Spleen (tissue), 11 donors: ENCODE results near the gene CNKSR3. TPM values are rescaled to one million over a fixed set of nuclear protein-coding genes. Genes with fewer than 3 reads are reported as not detected.
"Not testable (repeated sequence)": the region's sequence is repeated elsewhere in the genome, so short reads cannot be mapped to it uniquely, and the experiment has no call there.

Experiments used
- DNase-seq: peaks from one replicate; pipeline ENCODE4 v3.0.0-alpha.2; 2020
- H3K27ac ChIP-seq, 8 donors: fragments of 200-600 bp; sonication (generic) in 7 of 8; 1 replicate in 4 of 8; 2 replicates in 4 of 8; pipeline versions ENCODE4 v1.5.0 to v1.8.0; 2016 to 2021; ENCODE audit warnings: inconsistent platforms in 4 of 8, mild to moderate bottlenecking in 4 of 8, moderate library complexity in 1 of 8
- H3K27me3 ChIP-seq, 7 donors: fragments of 200-600 bp; sonication (generic) in 6 of 7; replicated peaks in 1 of 7; 1 replicate in 4 of 7; 2 replicates in 3 of 7; pipeline versions ENCODE4 v1.5.0 to v1.8.0; 2016 to 2021; ENCODE audit warnings: inconsistent platforms in 3 of 7, mild to moderate bottlenecking in 1 of 7
- H3K36me3 ChIP-seq, 6 donors: fragments of 200-600 bp; sonication (generic) in 5 of 6; 1 replicate in 4 of 6; 2 replicates in 2 of 6; pipeline versions ENCODE4 v1.5.0 to v1.8.0; 2016 to 2021; ENCODE audit warnings: inconsistent platforms in 2 of 6
- H3K4me1 ChIP-seq, 6 donors: fragments of 200-600 bp; sonication (generic) in 5 of 6; 1 replicate in 3 of 6; 2 replicates in 3 of 6; pipeline versions ENCODE4 v1.5.0 to v1.8.0; 2016 to 2021; ENCODE audit warnings: inconsistent platforms in 3 of 6
- H3K4me3 ChIP-seq, 8 donors: fragments of 200-600 bp; sonication (generic) in 7 of 8; 1 replicate in 4 of 8; 2 replicates in 4 of 8; pipeline versions ENCODE4 v1.5.0 to v1.8.0; 2016 to 2021; ENCODE audit warnings: inconsistent platforms in 4 of 8, mild to moderate bottlenecking in 4 of 8, moderate library complexity in 2 of 8
- H3K9me3 ChIP-seq, 8 donors: fragments of 200-600 bp; sonication (generic) in 7 of 8; 1 replicate in 4 of 8; 2 replicates in 4 of 8; pipeline versions ENCODE4 v1.5.0 to v1.8.0; 2016 to 2021; ENCODE audit warnings: inconsistent platforms in 4 of 8
- POLR2A ChIP-seq, 3 donors: fragments of 450-650 bp; IDR thresholded peaks; one replicate each; pipeline ENCODE4 v1.5.1; 2017; ENCODE audit warnings: antibody characterized with exemption in 3 of 3, mild to moderate bottlenecking in 1 of 3
- POLR2AphosphoS5 ChIP-seq, 3 donors: sonication (generic); formaldehyde crosslinking; IDR thresholded peaks; one replicate each; pipeline ENCODE4 v1.5.1; 2017; ENCODE audit warnings: antibody characterized with exemption in 3 of 3
- WGBS, 5 donors: extraction: QIAGEN DNeasy Blood & Tissue Kit in 3 of 5; methylation state at CpG; one replicate each; pipeline versions ENCODE4 v1.1.5 to v1.1.7; 2013 to 2018; 5-methylcytosine and 5-hydroxymethylcytosine counted together
- intact Hi-C: fragments of 100-400 bp; cut with DNase I; formaldehyde crosslinking; loops from one replicate; pipeline ENCODE4 v1.15.0; 2023; ENCODE audit warnings: low total_unique reads
- polyA plus RNA-seq, 3 donors: library from polyadenylated mRNA; stranded (reverse); fragments of 200-250 nt; gene quantifications; one replicate each; pipeline ENCODE4 v1.2.1, GENCODE V29; 2013
- total RNA-seq, 7 donors: library from RNA; depleted of rRNA in 3 of 7; stranded (reverse); fragments of >200 nt in 3 of 7; fragmentation: NEBNext Ultra II Directional in 4 of 7; extraction: Animal tissue kit (Norgen Biotek cat#: 25700) in 4 of 7; gene quantifications; one replicate each; pipeline versions ENCODE4 v1.1.0 to v1.2.1, GENCODE V29; 2016 to 2021
- TF ChIP-seq, protein P1 (sequence below), 11 experiments: fragments of 200-600 bp in 7 of 11; fragments of 450-650 bp in 4 of 11; sonication (generic) in 4 of 11; IDR thresholded peaks in 8 of 11; conservative IDR thresholded peaks in 3 of 11; 1 replicate in 7 of 11; 2 replicates in 4 of 11; pipeline versions ENCODE4 v1.4.0 to v1.8.0; 2016 to 2021; ENCODE audit warnings: antibody characterized with exemption in 11 of 11, inconsistent platforms in 4 of 11, mild to moderate bottlenecking in 1 of 11
- donor health status: healthy with polysubstance abuse.
- donor health status: DM: no; HTN: no; CAD: no; lungs with moderate emphysema.
- donor health status: DM: no; HTN: no; CAD: no.
- donor health status: Bipolar disorder and iron deficiency.
- donor health status: healthy.
- donor health status: DM: no; HTN: no; CAD: no.
- donor health status: DM: yes; HTN: yes; CAD: no.

The CNKSR3 gene
- total and polyA plus RNA-seq, 10 donors: 1.7 to 45.0 (median 18.0) TPM

DNA sequence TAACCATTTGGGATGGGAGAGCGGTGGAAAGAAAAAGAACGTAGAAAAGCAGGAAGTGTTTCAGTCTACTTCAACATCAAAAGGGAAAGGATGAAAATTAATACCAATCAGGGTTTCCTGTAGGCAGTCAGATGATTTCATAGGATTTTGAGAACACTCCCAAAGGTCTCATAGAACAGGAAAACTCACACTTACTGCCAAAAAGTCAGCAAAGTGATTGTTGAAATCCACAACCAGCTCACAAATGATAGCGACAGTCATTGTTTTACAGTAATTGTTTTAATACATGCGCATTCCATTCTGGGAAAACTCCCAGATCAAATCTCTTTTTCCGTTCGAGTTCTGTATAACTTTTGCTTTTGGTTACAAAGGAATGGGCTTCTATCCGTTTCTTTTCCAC is 5.3 kb upstream of the CNKSR3 start:
- DNase-seq: no peak
- H3K27me3 ChIP-seq: peaks cover 0 to 19% (median 0%) of the 10 kb centered on the region in 7 donors
- no peaks in the 10 kb centered on the region for H3K36me3 ChIP-seq
- TF ChIP-seq POLR2AphosphoS5 (IDR thresholded peaks at IDR 0.05) (no peak), POLR2A (IDR thresholded peaks at IDR 0.05) (no peak)
- TF ChIP-seq, protein P1, sequence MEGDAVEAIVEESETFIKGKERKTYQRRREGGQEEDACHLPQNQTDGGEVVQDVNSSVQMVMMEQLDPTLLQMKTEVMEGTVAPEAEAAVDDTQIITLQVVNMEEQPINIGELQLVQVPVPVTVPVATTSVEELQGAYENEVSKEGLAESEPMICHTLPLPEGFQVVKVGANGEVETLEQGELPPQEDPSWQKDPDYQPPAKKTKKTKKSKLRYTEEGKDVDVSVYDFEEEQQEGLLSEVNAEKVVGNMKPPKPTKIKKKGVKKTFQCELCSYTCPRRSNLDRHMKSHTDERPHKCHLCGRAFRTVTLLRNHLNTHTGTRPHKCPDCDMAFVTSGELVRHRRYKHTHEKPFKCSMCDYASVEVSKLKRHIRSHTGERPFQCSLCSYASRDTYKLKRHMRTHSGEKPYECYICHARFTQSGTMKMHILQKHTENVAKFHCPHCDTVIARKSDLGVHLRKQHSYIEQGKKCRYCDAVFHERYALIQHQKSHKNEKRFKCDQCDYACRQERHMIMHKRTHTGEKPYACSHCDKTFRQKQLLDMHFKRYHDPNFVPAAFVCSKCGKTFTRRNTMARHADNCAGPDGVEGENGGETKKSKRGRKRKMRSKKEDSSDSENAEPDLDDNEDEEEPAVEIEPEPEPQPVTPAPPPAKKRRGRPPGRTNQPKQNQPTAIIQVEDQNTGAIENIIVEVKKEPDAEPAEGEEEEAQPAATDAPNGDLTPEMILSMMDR (IDR thresholded peaks at IDR 0.05 in 8 of 11, conservative IDR thresholded peaks at IDR 0.05 in 3 of 11): no peak
- intact Hi-C loops: no loop called here
- H3K4me1 ChIP-seq: peaks cover 5 to 24% (median 9%) of the 10 kb centered on the region in 6 donors
- no peaks in the 10 kb centered on the region for H3K9me3 ChIP-seq
- peak overlapping the region in 2 of 8 donors; percentile 3 to 24 for H3K4me3 ChIP-seq
- WGBS, 5 donors: 46 to 65% (median 54%) methylated on average over 7 of the region's 7 CpGs
- H3K27ac ChIP-seq: peak overlapping the region; percentile 20 to 80 (median 63)

DNA sequence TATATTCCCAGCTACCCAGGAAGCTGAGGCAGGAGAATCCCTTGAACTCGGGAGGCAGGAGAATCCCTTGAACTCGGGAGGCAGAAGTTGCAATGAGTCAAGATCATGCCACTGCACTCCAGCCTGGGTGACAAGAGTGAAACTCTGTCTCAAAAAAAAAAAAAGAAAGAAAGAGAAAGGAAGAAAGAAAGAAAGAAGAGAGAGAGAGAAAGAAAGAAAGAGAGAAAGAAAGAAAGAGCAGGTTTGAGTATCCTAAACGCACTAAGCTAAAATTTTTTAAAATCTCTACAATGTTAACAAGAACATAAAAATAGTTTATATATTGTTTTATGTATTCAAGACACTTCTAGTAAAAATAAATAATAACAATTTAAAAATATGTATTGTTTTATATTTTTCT is 4.6 kb upstream of the CNKSR3 start:
- peak overlapping the region in 4 of 8 donors; percentile 61 to 80 (median 70) for H3K27ac ChIP-seq
- H3K4me3 ChIP-seq, H3K9me3 ChIP-seq, intact Hi-C loops, H3K36me3 ChIP-seq, DNase-seq: not testable (repeated sequence)
- H3K4me1 ChIP-seq: peaks cover 5 to 32% (median 17%) of the 10 kb centered on the region in 6 donors
- H3K27me3 ChIP-seq: peaks cover 0 to 26% (median 6%) of the 10 kb centered on the region in 7 donors
- WGBS, 5 donors: 84 to 92% (median 90%) methylated on average over 3 of the region's 3 CpGs

DNA sequence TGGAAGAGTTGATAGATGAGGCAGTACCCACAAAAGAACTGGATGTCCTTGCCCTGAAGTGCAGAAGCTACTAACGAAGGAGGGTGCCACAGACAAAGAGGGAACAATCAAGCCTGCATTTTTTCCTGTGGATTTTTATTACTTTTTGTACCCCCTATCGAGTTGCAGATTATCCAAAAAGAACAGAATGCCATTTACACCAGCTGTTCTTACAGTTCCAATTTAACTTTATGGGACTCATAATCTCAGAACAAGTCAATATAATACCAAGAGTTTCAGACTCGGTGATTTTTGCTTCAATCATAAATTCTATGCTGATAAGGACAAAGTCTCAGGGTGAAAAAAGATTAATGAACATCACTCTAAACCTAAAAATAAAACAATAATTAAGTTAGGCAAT is 4.0 kb upstream of the CNKSR3 start:
- Histone ChIP-seq H3K4me3 (no peak overlapping the region), H3K36me3 (no peaks in the 10 kb centered on the region), H3K27me3 (peaks cover 0 to 32% (median 9%) of the 10 kb centered on the region in 7 donors), H3K4me1 (peaks cover 5 to 37% (median 23%) of the 10 kb centered on the region in 6 donors), H3K27ac (peak overlapping the region in 2 of 8 donors; percentile 0 to 80), H3K9me3 (no peaks in the 10 kb centered on the region)
- no peak for DNase-seq
- intact Hi-C loops: no loop called here
- TF ChIP-seq POLR2AphosphoS5 (IDR thresholded peaks at IDR 0.05): no peak
- TF ChIP-seq POLR2A (IDR thresholded peaks at IDR 0.05): no peak
- 78 to 92% (median 84%) methylated on average over 3 of the region's 3 CpGs for WGBS, 5 donors

DNA sequence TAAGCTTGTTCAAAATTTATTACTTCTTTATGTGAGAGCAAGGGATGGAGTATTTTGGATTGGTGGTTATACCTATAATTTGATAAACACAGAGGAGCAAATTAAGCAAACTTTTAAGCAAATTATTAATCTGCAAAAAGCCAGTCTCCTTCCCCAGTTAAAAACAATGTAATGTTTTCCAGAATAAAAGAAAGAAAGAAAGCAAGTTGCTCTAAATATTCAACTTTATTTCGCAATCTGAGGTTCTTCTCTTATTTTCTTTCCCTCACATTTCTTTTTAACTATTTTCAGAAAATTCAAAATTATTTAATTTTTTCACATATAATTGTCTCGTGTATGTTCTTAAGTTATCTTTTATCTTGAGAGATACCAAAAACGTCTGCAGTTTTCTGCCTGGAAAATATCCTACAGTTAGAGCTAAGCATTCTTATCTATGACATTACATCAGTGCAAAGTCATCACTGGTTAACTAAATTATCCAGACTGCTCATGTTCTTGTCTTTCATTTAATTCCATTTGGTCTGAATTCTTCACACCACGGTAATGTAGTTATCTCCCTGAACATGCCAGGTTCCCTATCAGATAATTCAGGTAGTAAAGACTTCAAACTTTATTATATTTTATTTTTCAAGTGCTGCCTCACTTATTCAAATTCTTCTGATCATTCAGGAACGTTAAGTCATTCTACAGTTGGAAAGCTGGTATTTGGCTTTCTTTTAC is 3.3 kb upstream of the CNKSR3 start:
- H3K36me3 ChIP-seq: no peaks in the 10 kb centered on the region
- 54 to 82% (median 62%) methylated on average over 5 of the region's 5 CpGs for WGBS, 5 donors
- no peak overlapping the region for H3K4me3 ChIP-seq
- H3K9me3 ChIP-seq: no peaks in the 10 kb centered on the region
- peaks cover 0 to 40% (median 9%) of the 10 kb centered on the region in 7 donors for H3K27me3 ChIP-seq
- TF ChIP-seq POLR2AphosphoS5 (IDR thresholded peaks at IDR 0.05) (no peak), POLR2A (IDR thresholded peaks at IDR 0.05) (no peak)
- TF ChIP-seq, protein P1 (IDR thresholded peaks at IDR 0.05 in 8 of 11, conservative IDR thresholded peaks at IDR 0.05 in 3 of 11): no peak
- no peak for DNase-seq
- no peak overlapping the region for H3K27ac ChIP-seq
- intact Hi-C loops: no loop called here
- peaks cover 5 to 41% (median 25%) of the 10 kb centered on the region in 6 donors for H3K4me1 ChIP-seq

DNA sequence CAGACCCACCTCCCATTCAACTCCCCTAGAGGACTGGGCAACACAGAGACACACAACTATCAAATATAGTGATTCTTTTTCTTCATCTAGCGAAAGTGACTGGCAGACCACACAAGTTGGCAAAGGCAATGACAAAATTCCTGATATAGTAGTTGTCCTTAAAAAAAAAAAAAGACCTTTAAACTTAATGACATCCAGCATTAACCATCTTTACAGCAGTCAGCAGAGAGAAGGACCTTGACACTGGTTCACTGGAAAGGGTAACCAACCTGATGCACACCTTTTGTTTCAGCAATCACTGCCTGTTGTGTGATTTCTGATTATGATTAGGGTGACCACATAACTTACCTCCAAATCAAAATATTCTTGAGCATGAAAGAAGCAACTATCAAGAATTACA is 1.7 kb upstream of the CNKSR3 start:
- 73 to 94% (median 92%) methylated on average over 1 of the region's 1 CpG for WGBS, 5 donors
- H3K36me3 ChIP-seq: no peaks in the 10 kb centered on the region
- intact Hi-C loops: no loop called here
- peak overlapping the region in 1 of 8 donors; percentile 84 for H3K4me3 ChIP-seq
- peaks cover 0 to 46% (median 9%) of the 10 kb centered on the region in 7 donors for H3K27me3 ChIP-seq
- no peak for DNase-seq
- peaks cover 5 to 45% (median 28%) of the 10 kb centered on the region in 6 donors for H3K4me1 ChIP-seq
- TF ChIP-seq POLR2A (IDR thresholded peaks at IDR 0.05) (no peak), POLR2AphosphoS5 (IDR thresholded peaks at IDR 0.05) (no peak)
- TF ChIP-seq, protein P1 (IDR thresholded peaks at IDR 0.05 in 8 of 11, conservative IDR thresholded peaks at IDR 0.05 in 3 of 11): no peak
- H3K9me3 ChIP-seq: no peaks in the 10 kb centered on the region
- peak overlapping the region in 6 of 8 donors; percentile 44 to 88 (median 74) for H3K27ac ChIP-seq
